SK-MEL-5 (cell line): ENCODE measurements around the gene LRRC8C. TPM values are rescaled to one million over a fixed set of nuclear protein-coding genes. Genes with fewer than 3 reads are reported as not detected.

Source experiments
- DNase-seq: peaks from one replicate; pipeline ENCODE4 v3.0.0-alpha.2; 2016; ENCODE audit warnings: low read depth, low spot score
- in situ Hi-C: cut with HindIII; loops from 2 replicates; pipeline ENCODE4 v1.10.0; 2016; ENCODE audit warnings: low sequenced_read_pairs, high pct_unique_total_duplicates, low pct_unique_long_range_greater_than_20kb
- total RNA-seq: library from RNA; depleted of rRNA; stranded (reverse); fragments of >200 nt; shearing (Covaris generic); gene quantifications from 2 replicates; pipeline ENCODE4 v1.2.3, GENCODE V29; 2014

LRRC8C gene
- total RNA-seq, 1 experiment from 2014 or later: 2.7 TPM

- DNase-seq: peak; percentile 87
- in situ Hi-C loops: no loop called here
Measured at GRCh38 chr1:89605692-89606091, 27.2 kb upstream of the LRRC8C start.

GRCh38 chr1:89606227-89606980 lies 26.5 kb upstream of the LRRC8C start:
- no peak for DNase-seq
- in situ Hi-C loops: no loop called here

GRCh38 chr1:89607156-89607555 lies 25.8 kb upstream of the LRRC8C start:
- no peak for DNase-seq
- in situ Hi-C loops: no loop called here

- in situ Hi-C loops: no loop called here
- DNase-seq: no peak
Measured at GRCh38 chr1:89607586-89608318, 25.2 kb upstream of the LRRC8C start.

- DNase-seq: peak; percentile 64
- in situ Hi-C loops: no loop called here
Measured at GRCh38 chr1:89608319-89608983, 24.5 kb upstream of the LRRC8C start.

GRCh38 chr1:89608984-89609725 lies 23.8 kb upstream of the LRRC8C start:
- in situ Hi-C loops: no loop called here
- DNase-seq: no peak

GRCh38 chr1:89609781-89610456 lies 23.0 kb upstream of the LRRC8C start:
- in situ Hi-C loops: no loop called here
- no peak for DNase-seq

- in situ Hi-C loops: no loop called here
- DNase-seq: no peak
Measured at GRCh38 chr1:89610457-89611011, 22.4 kb upstream of the LRRC8C start.

GRCh38 chr1:89611721-89612120 lies 21.2 kb upstream of the LRRC8C start:
- in situ Hi-C loops: no loop called here

GRCh38 chr1:89613928-89614327 lies 19.0 kb upstream of the LRRC8C start:
- in situ Hi-C loops: no loop called here
- no peak for DNase-seq

More at GRCh38 chr1:89611721-89612120, 21.2 kb upstream of the LRRC8C start:
- DNase-seq: no peak

- in situ Hi-C loops: no loop called here
- DNase-seq: peak; percentile 60
Measured at GRCh38 chr1:89615676-89616598, 17.0 kb upstream of the LRRC8C start.

GRCh38 chr1:89616844-89617627 lies 15.9 kb upstream of the LRRC8C start:
- in situ Hi-C loops: no loop called here
- no peak for DNase-seq

GRCh38 chr1:89620664-89621063 lies 12.3 kb upstream of the LRRC8C start:
- in situ Hi-C loops: no loop called here
- DNase-seq: no peak

GRCh38 chr1:89622895-89623294 lies 10.0 kb upstream of the LRRC8C start:
- in situ Hi-C loops: no loop called here
- DNase-seq: peak; percentile 26

- in situ Hi-C loops: no loop called here
- peak; percentile 22 for DNase-seq
Measured at GRCh38 chr1:89624314-89624713, 8.6 kb upstream of the LRRC8C start.
